ENCODE measurements around the gene CEACAM5.
"Not testable (repeated sequence)": the region's sequence is repeated elsewhere in the genome, so short reads cannot be mapped to it uniquely, and the experiment has no call there.

CEACAM5 gene

DNA sequence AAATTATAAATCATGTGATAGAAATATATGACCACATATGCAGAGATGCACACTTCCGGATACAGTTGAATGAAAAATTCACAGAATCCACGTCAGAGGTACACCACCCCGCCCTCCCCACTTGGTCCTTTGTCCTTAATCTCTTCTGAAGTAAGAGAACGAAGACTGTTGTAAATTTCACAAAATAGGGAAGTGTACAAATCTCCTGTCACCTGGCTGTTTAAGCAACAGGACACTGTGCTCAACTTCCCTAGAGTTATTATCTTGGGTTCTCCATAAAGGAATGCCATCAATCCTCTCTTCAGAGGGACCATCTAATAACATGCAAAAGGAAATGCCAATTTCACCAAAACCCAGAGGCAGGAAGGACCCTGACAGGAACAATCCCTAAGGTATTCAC, 36.4 kb downstream of the CEACAM5 start:
- no peak for DNase-seq

DNA sequence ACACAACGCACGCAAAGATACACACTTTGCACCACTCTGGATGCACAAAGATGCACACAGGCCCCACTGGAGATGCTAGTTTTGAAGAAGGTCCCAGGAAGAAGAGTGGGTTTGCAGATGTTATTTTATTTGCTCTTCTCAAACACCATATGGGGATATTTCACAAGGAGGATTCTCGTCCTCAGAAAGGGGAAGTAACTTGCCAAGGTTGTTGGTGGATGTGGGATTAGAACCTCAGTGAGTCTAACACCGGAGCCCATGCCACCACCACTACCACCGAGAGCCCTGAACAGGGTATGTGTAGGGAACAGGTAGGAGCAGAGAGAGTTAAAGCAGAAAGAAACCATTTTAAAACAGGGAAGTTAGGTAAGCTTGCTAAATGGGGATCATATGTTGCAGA, 37.3 kb downstream of the CEACAM5 start:
- DNase-seq, result no peak

DNA sequence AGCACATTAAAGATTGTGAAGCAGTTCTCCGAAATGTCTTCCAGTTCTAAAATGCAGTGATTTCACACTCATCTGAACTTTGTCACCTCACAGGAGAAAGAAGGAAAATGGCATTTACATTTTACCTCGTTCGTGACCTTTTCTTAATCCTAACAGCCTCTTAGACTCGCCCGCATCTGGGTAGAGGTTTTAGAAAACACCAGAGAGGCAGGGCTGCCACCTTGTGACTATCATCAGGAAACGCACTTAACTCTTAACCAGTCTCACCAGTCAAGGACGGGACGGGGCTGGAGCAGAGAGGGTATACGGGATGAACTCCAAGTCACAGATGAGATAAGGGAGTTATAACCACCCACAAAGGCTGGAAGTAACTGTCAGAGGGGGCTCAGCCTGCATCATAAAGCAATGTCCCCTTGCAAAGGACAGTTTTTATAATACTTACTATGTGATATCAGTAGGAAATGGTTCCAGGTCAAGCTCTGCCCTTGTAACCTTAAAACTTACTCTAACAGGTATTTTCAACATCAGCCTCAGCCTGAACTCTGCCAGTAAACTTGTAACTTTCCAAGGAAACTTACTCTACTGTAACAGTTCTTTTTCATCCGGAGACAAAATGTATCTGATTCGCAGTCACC, 38.3 kb downstream of the CEACAM5 start:
- DNase-seq, result peak; percentile 37

DNA sequence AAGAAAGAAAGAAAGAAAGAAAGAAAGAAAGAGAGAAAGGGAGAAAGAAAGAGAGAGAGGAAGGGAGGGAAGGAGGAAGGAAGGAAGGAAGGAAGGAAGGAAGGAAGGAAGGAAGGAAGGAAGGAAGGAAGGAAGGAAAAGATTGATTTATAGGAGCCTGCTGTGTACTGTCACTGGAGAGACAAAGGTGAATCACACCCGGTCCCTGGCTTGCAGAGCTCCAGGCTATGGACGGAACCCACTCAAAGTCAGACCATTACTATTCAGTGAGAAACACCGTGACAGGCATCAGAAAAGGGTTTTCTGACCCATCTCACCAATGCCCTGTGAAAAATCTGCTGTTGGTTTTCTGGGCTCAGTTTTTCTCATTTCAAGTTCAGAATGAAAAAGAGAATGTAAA, 39.6 kb downstream of the CEACAM5 start:
- DNase-seq, result no peak

DNA sequence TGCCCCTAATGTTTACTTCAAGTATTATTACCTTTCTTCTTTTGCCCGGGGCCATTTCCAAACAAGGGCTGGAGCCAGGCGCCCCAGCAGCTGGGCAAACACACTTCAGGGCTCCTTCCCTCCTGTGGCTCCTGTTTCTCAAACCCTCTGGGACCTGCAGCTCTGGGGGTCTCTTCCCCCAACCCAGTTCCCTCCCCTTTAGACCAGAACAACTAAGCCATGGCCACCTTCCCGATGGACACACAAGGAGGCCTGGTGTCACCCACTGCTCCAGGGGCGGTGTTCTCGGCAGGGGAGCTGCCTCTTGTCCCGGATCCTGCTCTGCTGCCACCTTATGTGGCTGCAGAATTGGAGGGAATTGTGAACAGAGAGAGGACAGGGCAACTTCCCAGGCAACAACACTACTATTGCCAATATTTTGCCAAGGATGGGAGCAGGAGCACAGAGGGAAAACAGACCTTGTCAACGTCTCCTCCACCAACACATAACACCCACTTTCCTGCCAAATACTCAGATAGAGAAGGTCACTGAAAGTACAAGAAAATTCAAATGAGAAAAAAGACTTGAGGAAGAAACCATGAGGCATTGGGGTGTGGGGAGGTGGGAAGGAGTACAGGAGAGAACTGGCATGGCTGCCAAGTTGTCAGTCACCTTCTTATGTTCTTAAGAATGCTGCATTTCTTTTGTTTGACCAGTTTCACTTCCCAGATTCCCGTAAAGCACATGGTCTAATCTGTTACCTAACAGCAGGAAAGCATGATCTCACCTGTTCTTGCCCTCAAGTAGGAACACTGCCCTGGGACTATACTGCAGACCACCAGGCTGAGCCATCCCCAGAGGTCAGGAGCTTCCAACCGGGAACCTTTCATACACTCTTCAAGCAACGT, 42.1 kb downstream of the CEACAM5 start:
- DNase-seq, result not testable (repeated sequence)

DNA sequence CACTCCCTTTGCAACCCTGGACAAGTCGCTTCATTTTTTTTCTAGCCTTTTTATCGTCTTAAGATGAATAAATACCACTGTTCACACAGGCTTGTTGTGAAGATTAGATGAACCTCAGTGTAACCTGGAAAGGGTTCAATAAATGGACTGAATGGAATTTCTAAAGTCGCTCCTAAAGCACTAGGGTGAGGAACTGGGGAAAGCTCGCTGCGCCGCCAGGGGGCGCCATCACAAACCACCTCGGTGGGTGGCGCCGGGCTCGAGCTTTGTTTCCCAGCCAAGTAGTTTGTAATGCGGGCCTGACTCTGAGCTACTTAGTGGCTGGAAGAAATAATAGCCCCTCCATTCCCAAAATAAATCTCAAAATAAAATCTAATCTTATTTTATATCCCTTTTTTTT, 44.7 kb downstream of the CEACAM5 start:
- peak; percentile 82 for DNase-seq

DNA sequence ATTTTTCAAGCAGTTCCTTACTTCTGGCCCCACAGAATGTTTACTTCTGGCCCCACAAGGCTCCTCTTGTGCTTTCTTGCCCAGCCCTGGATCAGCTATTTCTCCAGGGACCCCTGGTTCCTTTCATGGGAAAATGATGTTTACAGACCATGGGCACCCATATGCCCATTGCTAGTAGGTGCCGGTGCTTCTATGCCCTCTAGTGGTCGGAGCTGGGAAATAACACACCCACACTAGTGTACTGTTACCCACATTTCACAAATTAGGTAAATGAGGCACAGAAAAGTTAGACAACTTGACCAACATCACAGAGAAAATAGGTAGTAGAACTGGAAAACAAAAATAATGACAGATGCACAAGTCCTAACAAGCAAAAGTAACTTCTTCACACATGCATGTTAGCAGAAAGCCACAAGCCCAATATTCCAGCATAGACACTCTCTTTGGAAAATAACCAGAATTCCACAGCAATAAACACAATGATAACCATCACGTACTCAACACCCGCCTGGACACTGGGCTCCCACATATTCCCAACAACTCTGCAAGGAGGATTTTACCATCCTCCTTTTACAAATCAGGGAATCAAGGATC, 45.6 kb downstream of the CEACAM5 start:
- DNase-seq, result peak; percentile 69

DNA sequence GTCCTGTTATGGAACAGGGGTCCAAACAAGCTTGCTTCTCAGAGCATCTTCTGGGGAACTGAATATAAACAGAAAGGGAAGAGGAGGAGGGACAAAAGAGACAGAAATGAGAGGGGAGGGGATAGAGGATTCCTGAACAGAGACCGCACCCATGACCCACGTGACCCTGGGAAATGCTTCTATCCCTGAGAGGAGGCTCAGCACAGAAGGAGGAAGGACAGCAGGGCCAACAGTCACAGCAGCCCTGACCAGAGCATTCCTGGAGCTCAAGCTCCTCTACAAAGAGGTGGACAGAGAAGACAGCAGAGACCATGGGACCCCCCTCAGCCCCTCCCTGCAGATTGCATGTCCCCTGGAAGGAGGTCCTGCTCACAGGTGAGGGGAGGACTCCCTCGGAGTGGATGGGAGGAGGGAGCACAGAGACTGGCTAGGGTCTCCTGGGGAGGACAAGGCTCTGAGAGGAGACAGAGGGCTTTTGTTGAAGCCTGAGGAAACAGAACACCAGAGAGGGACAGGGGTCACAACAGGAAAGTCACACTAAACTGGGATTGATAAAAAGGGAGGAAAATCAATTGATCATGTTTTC, 47.0 kb downstream of the CEACAM5 start, which contains the start of gene CEACAM6:
CEACAM6 (plus strand) TSS at position 203 of the 586 bp plus-strand sequence; CDS start at position 312, 109 bp downstream.
- DNase-seq, result no peak

DNA sequence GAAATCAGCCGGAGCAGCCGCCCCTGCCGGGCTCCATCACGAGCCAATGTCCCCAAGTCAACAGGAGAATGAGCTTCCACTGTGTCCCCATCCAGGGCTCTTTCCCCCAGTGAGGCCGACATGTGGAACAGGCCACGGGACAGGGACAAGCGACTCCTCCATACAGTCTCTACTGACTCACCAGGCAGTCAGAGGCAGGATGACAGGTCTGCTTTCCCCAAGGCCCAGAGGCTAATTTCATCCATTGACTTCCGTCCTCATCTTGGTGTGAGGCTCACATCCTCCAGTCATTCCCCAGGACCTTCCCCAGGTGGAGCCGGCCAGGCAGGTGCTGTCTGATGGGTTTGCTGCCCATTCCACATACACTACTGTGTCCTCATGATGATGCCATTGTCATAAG, 50.4 kb downstream of the CEACAM5 start:
- no peak for DNase-seq

DNA sequence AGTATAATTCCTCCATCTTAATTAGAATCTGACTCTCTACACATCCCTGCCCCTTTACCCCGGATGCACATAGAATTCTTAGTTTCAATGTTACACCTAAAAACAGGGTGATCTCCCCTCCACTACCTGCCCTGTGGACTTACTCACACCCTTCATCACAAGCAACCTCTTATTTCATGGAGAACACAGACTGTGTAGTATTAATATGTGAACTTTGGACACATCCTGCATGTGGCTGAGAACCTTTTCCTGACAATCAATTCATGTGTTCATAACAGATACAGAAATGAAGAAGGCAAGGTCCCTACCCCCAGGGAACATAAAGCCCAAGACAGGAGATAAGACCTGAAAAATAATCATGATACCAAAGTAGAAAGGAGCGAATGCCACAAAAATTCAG, 58.7 kb downstream of the CEACAM5 start:
- DNase-seq, result no peak

DNA sequence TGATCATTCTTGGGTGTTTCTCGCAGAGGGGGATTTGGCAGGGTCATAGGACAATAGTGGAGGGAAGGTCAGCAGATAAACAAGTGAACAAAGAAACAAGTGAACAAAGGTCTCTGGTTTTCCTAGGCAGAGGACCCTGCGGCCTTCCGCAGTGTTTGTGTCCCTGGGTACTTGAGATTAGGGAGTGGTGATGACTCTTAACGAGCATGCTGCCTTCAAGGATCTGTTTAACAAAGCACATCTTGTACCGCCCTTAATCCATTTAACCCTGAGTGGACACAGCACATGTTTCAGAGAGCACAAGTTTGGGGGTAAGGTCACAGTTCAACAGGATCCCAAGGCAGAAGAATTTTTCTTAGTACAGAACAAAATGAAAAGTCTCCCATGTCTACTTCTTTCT, 59.7 kb downstream of the CEACAM5 start:
- not testable (repeated sequence) for DNase-seq

DNA sequence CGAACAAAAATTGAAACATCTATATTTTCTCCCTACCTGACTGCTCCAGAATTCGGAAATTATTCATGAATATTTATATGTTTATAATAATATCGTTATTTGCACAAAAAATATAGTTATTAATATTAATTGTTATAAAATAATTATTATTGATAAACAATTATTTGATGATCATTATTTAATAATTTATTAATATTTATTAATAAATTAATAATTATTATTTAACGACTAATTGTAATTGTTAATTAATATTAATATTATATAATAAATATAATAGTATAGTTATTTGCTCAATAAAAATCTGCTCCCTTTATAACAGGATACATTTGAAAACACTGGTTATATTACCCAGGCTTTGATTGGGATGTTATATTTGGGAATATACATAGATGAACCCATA, 61.2 kb downstream of the CEACAM5 start:
- DNase-seq, result no peak

DNA sequence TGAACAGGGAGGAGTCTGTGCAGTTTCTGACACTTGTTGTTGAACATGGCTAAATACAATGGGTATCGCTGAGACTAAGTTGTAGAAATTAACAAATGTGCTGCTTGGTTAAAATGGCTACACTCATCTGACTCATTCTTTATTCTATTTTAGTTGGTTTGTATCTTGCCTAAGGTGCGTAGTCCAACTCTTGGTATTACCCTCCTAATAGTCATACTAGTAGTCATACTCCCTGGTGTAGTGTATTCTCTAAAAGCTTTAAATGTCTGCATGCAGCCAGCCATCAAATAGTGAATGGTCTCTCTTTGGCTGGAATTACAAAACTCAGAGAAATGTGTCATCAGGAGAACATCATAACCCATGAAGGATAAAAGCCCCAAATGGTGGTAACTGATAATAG, 63.0 kb downstream of the CEACAM5 start:
- DNase-seq, result no peak

DNA sequence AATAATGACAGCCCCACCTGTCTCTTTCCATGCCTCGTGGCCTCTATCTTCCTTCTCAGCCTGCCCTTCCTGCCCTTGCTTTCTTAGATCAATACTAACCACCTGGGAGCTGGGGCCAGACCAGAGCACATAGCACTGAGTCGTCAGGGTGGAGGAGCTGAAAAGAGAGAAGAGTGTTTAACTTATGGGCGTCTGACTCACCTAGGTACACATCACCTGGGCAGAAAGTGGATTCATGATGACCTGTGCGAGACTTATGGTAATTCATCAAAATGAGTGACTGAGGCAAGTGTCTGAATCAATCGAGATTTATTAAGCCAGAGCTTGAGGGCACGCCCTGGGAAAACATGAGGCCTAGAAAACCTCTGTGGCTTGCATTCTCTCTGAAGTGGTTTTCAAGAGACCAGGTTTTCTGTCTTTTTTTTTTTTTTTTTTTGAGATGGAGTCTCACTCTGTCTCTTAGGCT, 66.1 kb downstream of the CEACAM5 start:
- peak; percentile 47 for DNase-seq

DNA sequence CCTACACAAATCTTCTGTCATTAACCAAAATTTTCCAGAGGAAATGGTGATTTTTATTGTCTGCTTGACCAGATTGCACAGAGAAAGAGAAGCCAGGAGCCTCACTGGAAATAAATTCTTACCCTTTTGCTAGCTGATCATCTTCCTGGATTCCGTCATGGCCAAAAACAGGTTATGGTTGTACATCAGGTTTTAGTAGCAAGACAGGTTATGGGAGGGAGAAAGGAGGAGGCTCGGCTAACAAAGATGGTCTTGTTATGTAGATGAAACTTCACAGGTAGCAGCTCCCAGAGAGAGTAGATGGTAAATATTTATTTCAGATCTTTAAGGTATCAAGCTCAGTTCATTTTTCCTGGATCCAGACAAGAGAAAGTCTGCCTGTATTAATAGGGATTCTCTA, 68.3 kb downstream of the CEACAM5 start:
- DNase-seq, result no peak

All from activated T-cell treated with anti-CD3 and anti-CD28 coated beads, Interleukin-2, amount 50 U/mL, for 1 hour (primary cell).